Measurements from ENCODE around the gene S100A5. TPM values are rescaled to one million over a fixed set of nuclear protein-coding genes. Genes with fewer than 3 reads are reported as not detected.

Gene S100A5
- total and polyA plus RNA-seq, 9 of the 15 experiments (the other 6 are each of a cell fraction or from before 2014, with no cell fraction given): 0.56 to 1.4 (median 0.64) TPM; not detected in 5

GRCh38 chr1:153563483-153563901, 22.8 kb upstream of the S100A5 start:
- no peaks in the 10 kb centered on the region for H3K36me3 ChIP-seq (ENCODE audit: control insufficient read depth, insufficient read depth, low read length)
- H3K4me2 ChIP-seq (ENCODE audit: insufficient read depth, low read length): no peak overlapping the region
- no peaks in the 10 kb centered on the region for H3K79me2 ChIP-seq (ENCODE audit: control insufficient read depth, insufficient read depth, low read length)
- H3K9me1 ChIP-seq (ENCODE audit: control insufficient read depth, insufficient read depth, low read length): peaks cover 9% of the 10 kb centered on the region
- ATAC-seq (no peak), DNase-seq (ENCODE audit: extremely low read depth in 1 of 4, low spot score in 3 of 4) (no peak), FAIRE-seq (no peak)
- BruUV-seq (replicated peaks): no TSS peak
- H3K9ac ChIP-seq (ENCODE audit: insufficient read depth in 1 of 2, low read depth in 2 of 2, low read length in 2 of 2): peak overlapping the region in 1 of 2 experiments; percentile 53; a peak in 1 of 4 replicates
- H2AFZ ChIP-seq (ENCODE audit: low read depth, low read length): no peak overlapping the region
- POLR2A ChIA-PET: interaction anchor here (0.7 to 1.7 kb wide), 3 partner anchors 9 to 1687 kb away, joined by 3 to 9 read pairs (median 3); no protein-coding TSS in a partner anchor
- no peak overlapping the region for H3K27ac ChIP-seq (ENCODE audit: extremely low read depth, low read depth, low read length)
- no peaks in the 10 kb centered on the region for H3K9me3 ChIP-seq (replicated peaks; ENCODE audit: control insufficient read depth, insufficient read depth, low read depth, low read length)
- CTCF ChIA-PET (ENCODE audit: low intra/inter-chr PET ratio): no interaction called here
- no peak overlapping the region for H3K4me3 ChIP-seq
- no peaks in the 10 kb centered on the region for H3K27me3 ChIP-seq (ENCODE audit: control insufficient read depth in 2 of 2, insufficient read depth in 2 of 2, low read length in 2 of 2)
- in situ Hi-C loops (cut with MboI) (loop anchor here (10.0 kb wide), 1 partner anchor 49 kb away; no protein-coding TSS in a partner anchor), intact Hi-C loops (cut with micrococcal nuclease) (no loop called here)
- H4K20me1 ChIP-seq (replicated peaks; ENCODE audit: control insufficient read depth, insufficient read depth, low read length): no peaks in the 10 kb centered on the region
- peaks cover 29 to 31% of the 10 kb centered on the region in 2 experiments for H3K4me1 ChIP-seq (replicated peaks in 1 of 2; ENCODE audit: control insufficient read depth in 2 of 2, insufficient read depth in 2 of 2, low read length in 2 of 2)
- 79% methylated on average over 6 of the region's 6 CpGs for WGBS (ENCODE audit: insufficient coverage, low coverage, missing lambda C conversion rate)
- no peak for TF ChIP-seq CTCFL (IDR thresholded peaks at IDR 0.05; ENCODE audit: borderline replicate concordance, insufficient read depth, low read depth, low read length, poor library complexity, severe bottlenecking)
- no peak for TF ChIP-seq YY1 (IDR thresholded peaks at IDR 0.05; ENCODE audit: borderline replicate concordance in 1 of 3, control insufficient read depth in 1 of 3, extremely low read depth in 1 of 3, insufficient read depth in 3 of 3, insufficient read length in 1 of 3, insufficient replicate concordance in 2 of 3, low read depth in 1 of 3, low read length in 2 of 3)
- TF ChIP-seq HEY1 (CRISPR knock-in tag; IDR thresholded peaks at IDR 0.05; ENCODE audit: borderline replicate concordance): no peak
- TF ChIP-seq ZNF133 (CRISPR knock-in tag; IDR thresholded peaks at IDR 0.05): no peak
- TF ChIP-seq FOXP1 (CRISPR knock-in tag; IDR thresholded peaks at IDR 0.05): no peak
- no peak for TF ChIP-seq TAF7 (tag; IDR thresholded peaks at IDR 0.05)
- TF ChIP-seq HNRNPLL (IDR thresholded peaks at IDR 0.05; ENCODE audit: low read depth, low read length, poor library complexity, severe bottlenecking): no peak
- TF ChIP-seq ZBTB5 (IDR thresholded peaks at IDR 0.05): no peak
- TF ChIP-seq TEAD1 (CRISPR knock-in tag; IDR thresholded peaks at IDR 0.05): no peak
- no peak for TF ChIP-seq PML (IDR thresholded peaks at IDR 0.05; ENCODE audit: low read length)
- TF ChIP-seq MTF1 (CRISPR knock-in tag; IDR thresholded peaks at IDR 0.05; ENCODE audit: borderline replicate concordance): no peak
- no peak for TF ChIP-seq L3MBTL2 (IDR thresholded peaks at IDR 0.05)
- TF ChIP-seq RBM39 (optimal IDR thresholded peaks at IDR 0.05; ENCODE audit: low read depth, low read length): no peak
- no peak for TF ChIP-seq ADNP (tag; IDR thresholded peaks at IDR 0.05)
- TF ChIP-seq E2F8 (IDR thresholded peaks at IDR 0.05; ENCODE audit: low read depth, partially characterized antibody): no peak
- no peak for TF ChIP-seq BACH1 (tag; IDR thresholded peaks at IDR 0.05)

Measured in K562 (cell line).